ENCODE results near the gene NFAM1.

NFAM1 gene

DNA sequence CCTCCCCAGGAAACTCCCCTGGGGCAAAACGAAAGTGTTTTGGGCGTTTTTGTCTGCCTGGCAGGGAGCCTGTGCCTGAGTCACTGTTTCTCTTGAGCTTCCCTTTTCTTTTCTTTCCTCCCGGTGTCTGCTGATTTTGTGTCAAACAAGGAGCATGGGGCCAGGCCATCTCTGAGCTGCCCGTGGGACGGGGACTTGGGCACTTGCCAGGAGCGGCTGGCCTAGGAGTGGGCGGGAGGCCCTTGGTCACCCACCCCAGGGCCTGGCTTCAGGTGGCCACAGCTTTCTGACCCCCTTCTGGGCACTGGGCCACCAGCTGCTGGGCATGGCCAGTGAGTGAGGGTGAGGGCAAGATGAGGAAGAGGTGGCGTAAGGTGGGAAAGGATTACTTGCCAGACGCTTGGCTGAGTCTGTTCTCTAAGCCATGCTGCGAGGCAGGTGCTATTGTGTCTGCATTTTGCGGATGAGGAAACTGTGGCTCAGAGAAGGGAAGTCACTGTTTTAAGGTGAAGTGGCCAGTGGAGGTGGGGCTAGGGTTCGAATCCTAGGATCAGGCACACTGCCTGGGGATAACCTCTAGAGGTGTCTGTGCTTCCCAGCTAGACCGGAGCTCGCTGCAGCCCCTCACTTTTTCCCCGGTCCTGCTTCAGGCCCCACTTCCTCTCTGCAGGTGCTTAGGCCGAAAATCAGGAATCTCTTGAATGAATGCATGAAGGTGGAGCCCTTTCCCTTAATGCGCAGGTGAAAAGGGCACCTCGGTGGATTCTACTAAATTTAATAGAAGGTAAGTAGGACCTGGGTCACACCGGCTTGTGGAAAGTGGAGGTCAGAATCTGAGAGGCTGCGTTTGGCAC lies 7.8 kb upstream of the NFAM1 start:
- DNase-seq (ENCODE audit: extremely low read depth, low read depth): no peak
- TF ChIP-seq, protein P1, sequence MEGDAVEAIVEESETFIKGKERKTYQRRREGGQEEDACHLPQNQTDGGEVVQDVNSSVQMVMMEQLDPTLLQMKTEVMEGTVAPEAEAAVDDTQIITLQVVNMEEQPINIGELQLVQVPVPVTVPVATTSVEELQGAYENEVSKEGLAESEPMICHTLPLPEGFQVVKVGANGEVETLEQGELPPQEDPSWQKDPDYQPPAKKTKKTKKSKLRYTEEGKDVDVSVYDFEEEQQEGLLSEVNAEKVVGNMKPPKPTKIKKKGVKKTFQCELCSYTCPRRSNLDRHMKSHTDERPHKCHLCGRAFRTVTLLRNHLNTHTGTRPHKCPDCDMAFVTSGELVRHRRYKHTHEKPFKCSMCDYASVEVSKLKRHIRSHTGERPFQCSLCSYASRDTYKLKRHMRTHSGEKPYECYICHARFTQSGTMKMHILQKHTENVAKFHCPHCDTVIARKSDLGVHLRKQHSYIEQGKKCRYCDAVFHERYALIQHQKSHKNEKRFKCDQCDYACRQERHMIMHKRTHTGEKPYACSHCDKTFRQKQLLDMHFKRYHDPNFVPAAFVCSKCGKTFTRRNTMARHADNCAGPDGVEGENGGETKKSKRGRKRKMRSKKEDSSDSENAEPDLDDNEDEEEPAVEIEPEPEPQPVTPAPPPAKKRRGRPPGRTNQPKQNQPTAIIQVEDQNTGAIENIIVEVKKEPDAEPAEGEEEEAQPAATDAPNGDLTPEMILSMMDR (IDR thresholded peaks at IDR 0.05; ENCODE audit: low read depth, low read length): no peak

DNA sequence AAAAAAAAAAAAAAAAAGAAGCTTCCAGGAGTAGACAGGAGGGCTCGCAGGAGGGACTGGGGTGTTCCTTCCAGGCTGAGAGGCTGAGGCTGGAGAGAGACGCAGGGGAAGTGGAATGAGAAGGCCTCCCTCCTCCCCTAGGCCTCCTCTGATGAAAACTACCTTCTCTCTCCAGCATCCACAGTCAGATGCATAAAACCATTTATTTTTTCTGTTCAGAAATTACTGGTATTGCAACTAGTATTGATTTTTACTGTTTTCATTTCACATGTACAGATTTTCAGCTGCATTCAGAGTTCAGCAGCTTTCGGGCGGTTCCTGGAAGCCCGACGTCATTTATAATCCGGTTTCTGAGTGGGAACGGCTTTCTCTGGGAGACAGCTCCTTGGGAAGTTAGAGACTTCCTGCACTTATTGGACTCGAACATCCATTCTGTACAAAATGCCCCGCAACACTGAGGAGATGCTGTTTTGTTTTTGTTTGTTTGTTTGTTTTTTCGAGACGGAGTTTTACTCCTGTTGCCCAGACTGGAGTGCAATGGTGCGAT lies 6.9 kb upstream of the NFAM1 start:
- TF ChIP-seq, protein P1 (IDR thresholded peaks at IDR 0.05; ENCODE audit: low read depth, low read length): no peak
- no peak for DNase-seq (ENCODE audit: extremely low read depth, low read depth)

DNA sequence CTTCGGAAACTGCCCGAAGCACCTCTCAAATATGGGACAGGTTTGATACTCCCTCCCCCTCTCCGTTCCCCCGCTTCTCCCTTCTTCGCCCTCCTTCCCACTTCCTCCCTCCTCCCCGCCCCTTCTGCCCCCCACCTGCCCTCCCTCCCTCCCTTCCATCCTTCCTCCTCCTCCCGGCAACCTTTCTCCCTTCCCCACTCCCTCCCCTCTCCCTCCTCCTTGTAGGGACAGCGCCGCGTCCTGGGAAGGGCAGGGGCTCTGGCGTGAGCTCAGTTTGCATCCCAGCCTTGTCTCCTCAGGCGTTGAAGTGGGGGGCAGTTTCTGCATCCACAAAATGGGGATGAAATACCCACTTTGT lies 6.1 kb upstream of the NFAM1 start:
- no peak for DNase-seq (ENCODE audit: extremely low read depth, low read depth)
- TF ChIP-seq, protein P1 (IDR thresholded peaks at IDR 0.05; ENCODE audit: low read depth, low read length): no peak

DNA sequence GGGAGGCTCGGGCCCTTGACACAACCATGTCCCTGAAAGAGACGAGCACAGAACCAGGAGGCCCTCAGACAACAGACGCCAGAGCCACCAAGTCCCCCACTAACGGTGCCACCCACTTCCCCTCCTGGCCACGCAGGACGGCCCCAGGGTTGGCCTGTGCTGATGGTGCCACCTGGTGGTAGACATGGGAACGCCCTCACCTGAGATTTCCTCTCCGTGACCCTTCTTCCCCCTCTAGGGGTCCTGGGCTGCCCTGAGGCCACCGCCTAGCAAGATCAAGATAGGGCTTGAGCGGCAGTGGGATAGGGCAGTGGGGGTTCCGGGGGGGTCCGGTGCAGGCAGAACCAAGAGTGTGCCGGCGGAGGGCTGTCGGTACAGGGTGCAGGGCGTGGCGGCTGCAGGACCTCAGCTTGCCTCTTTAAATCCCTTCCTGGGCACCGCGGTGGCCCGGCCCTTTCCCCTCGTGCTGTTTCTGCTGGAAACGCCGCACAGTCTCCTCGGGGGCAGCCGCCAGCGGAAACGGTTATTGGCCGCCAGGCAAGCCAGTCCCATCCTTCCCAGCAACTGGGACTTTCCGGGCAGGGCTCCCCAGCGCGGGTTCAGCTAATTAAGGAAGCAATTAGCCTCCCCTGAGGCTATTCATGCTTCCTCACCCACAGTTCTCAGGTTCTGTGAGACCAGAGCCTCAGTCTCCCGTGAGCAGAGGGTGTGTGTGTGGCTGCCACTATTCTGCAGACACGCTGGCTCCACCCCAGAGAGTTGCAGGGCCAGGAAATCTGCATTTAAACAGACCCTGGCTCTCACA lies 5.5 kb upstream of the NFAM1 start:
- DNase-seq (ENCODE audit: extremely low read depth, low read depth): no peak
- TF ChIP-seq, protein P1 (IDR thresholded peaks at IDR 0.05; ENCODE audit: low read depth, low read length): no peak; the same call in none of the 2 replicates

DNA sequence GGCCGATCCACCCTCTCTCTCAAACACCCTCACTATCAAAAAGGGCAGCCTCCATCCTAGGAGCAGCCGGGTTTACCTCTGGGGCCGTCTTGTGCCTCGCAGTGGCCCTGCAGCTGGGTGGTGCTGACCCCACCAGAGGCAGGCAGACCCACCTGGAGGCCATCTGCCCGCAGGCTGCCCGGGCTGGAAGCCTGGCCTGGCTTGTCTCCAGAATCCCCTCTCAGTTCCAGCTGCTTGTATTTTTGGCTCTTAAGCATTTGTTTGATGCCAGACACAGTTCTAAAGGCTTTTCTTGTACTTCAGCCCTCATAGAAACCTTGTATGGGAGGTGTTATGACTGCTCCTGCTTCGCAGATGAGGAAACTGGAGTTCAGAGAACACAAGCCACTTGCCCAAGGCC lies 4.2 kb upstream of the NFAM1 start:
- TF ChIP-seq, protein P1 (IDR thresholded peaks at IDR 0.05; ENCODE audit: low read depth, low read length): no peak
- DNase-seq (ENCODE audit: extremely low read depth, low read depth): no peak

DNA sequence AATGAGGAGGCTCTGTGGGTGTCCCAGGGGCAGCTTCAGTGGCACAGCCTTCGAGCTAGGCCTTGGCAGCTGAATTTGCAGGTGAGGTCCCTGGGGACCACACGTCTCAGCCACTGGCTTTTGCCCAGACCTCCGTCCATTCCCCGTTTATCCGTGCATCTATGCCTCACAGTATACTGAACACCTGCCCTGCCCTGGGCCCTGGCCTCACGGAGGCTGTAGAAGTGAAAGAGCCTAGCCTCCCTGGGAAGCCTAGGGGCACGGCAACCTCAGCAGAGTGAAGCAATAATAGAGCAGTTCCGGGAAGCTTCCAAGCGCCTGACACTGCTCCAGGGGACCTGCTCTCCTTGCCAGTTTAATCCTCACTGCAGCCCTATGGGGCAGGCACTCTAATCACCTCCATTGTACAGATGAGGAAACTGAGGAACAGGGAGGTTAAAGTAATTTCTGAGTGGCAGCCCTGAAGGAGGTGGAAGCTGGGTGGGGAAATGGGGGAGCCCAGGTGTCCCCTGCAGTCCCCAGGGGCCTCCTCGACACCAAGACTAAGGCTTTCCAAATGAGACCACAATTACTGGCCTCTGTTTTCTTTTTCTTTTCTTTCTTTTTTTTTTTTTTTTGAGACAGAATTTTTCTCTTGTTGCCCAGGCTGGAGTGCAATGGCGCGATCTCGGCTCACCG lies 2.7 kb upstream of the NFAM1 start:
- TF ChIP-seq, protein P1 (IDR thresholded peaks at IDR 0.05; ENCODE audit: low read depth, low read length): no peak
- DNase-seq (ENCODE audit: extremely low read depth, low read depth): no peak
